ENCODE data around the gene TTC6. TPM values are rescaled to one million over a fixed set of nuclear protein-coding genes. Genes with fewer than 3 reads are reported as not detected.

Gene TTC6
- total RNA-seq, 1 donor from 2014 or later: 0.41 TPM

- FAIRE-seq: no peak
Observed at GRCh38 chr14:37595809-37596621, 586 bp downstream of the TTC6 start.

GRCh38 chr14:37596790-37597472 is 1.5 kb downstream of the TTC6 start:
- FAIRE-seq: no peak
- no peak for DNase-seq (ENCODE audit: low spot score in 2 of 2)

More at GRCh38 chr14:37595809-37596621, 586 bp downstream of the TTC6 start:
- DNase-seq (ENCODE audit: low spot score in 2 of 2): no peak

DNA sequence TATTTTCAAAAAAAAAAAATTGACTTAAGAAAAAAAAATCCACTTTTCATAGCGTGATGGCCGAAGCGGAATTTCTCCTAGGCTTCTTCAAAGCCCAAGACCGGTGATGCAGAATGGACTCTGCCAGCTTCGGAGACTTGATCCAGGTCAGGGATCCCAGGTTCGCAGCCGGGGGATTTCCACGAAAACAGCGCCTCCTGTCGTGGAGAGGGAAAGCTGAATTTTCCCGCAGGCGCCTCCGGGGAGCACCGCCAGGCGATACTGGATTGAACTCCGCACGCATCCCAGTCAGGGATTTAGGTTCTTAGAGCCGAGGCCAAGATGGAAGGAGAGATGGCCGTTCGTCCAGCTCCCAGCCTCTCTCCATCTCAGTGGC is 2.1 kb downstream of the TTC6 start:
- no peak for FAIRE-seq
- DNase-seq (ENCODE audit: low spot score in 2 of 2): no peak

DNA sequence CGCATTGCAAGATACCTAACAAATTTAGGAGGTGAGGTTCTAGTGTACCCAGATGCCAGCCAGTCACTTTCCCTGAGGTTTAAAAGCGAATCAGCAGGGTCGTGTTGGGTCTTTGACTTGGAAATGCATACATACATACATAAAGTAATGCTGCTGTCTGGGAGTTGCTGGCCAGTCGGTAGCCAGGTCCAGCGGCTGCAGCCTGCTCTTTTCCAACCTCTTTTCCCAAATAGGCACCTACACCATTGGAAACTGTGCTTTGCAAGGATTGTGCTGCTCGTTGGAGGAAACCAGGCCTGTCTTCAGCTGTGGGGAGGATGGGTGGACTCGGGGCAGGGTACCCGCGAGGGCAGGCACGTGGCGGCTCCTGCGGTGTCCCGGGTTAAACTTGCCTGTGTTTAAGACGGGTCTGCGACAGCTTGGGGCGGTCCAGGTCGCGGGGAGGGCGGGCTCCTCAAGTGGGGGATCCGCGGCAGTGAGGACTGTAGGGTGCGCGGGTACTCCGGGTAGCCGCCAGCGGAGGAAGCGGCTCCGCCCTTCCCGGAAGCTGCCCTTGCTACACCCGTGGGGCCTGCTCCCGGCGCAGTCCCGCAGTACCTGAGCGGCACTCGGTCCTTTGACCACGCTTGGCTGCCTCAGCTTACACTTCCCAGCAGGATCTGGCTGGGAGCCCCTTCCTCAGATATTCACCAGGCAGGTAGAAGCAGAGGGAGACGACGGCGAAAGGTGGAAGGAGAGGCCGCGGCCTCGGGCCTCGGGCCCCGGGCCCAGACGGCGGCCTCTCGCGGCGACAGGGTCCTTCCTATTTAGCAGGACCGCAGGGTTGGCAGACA is 2.7 kb downstream of the TTC6 start:
- DNase-seq (ENCODE audit: low spot score in 2 of 2) (no peak), FAIRE-seq (no peak)

- DNase-seq (ENCODE audit: low spot score in 2 of 2) (no peak), FAIRE-seq (no peak)
Observed at GRCh38 chr14:37598747-37599506, 3.5 kb downstream of the TTC6 start.

DNA sequence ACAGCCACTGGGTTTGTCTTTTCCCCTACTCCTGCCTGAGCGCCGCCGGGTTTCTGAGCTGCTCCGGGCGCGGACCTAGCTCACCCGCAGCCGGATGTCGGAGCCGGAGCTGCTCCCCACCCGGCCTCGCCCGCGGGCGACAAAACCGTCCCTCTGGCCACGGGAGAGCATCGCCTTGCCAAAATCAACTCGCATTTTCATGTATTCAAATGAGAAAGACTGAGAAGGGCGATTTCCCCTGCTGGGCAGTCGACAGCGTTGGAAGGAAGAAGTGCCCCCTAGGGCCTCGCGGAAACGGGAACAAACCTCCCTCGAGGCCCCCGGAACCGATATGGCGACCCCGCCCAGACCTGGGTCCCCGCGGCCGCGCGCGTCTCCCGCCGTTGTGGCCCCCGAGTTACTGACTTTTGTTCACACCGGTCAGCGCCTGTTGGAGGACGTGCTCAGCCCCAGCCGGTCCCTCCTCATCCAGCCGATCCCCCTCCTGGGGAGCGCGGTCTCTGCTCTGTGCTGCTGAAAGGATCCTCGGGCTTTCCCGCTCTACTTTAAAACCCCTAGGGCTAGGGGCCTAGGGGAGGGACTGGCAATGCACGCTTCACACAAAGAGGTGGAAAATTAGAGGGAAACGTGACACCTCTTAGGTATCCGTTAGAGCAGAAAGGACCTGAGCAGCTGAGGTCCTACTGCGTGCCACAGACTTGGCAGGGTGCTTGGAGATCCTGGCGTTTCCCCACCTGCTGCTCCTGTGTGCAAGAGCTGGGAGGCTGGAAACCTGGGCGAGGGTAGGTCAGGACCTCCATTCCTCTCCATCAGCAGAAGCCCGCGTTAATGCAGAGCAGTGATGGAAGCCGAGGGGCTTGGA is 4.3 kb downstream of the TTC6 start:
- no peak for DNase-seq (ENCODE audit: low spot score in 2 of 2)
- no peak for FAIRE-seq

- FAIRE-seq: no peak
Observed at GRCh38 chr14:37600880-37601741, 5.7 kb downstream of the TTC6 start.

DNA sequence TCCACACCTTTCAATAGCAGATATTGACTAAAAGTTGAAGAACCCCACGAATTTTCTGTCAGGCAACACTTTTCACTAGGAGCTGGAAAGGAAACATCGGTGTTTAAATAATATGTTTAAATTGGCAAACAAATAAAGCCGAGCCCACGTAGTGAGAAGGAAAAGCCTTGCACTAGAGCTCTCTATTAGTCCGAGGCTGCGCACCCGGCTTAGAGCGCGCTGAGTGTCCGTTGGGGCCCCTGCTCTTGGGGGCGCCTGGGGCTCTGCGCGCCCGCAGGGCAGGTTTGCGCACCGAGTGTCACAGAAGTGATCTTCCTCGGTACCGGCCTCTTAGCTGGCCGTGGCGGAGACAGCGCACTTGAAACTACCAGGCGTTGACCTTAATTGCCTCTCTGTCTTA is 6.4 kb downstream of the TTC6 start:
- no peak for DNase-seq (ENCODE audit: low spot score in 2 of 2)
- no peak for FAIRE-seq

More at GRCh38 chr14:37600880-37601741, 5.7 kb downstream of the TTC6 start:
- no peak for DNase-seq (ENCODE audit: low spot score in 2 of 2)

GRCh38 chr14:37602605-37603453 is 7.4 kb downstream of the TTC6 start:
- no peak for DNase-seq (ENCODE audit: low spot score in 2 of 2)
- FAIRE-seq: no peak

DNA sequence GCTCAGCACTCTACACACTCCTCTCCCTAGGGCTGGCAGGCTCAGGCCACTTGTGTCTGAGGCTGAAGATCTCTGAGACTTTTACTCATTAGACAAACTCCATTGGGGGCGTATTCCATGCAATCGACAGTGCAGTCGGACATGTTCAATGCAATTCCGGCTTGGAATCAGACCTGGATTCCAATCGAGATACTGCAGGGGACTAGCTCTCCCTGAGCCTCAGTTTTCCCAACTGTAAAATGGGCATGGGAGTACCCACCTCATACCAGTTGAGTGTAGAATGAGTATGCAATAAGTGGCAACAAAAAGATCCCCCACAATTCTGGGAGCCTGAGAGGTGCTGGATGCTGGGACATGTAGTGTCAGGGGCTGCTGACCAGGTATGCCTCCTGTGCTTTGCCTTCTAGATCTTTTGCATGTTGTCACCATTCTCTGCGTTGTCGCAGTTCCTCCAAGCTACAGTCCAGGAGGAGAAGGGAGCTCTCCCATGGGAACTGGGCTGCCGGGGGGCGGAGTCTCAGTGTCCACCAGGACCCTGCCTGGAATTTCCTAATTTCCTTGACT is 8.3 kb downstream of the TTC6 start:
- no peak for FAIRE-seq
- DNase-seq (ENCODE audit: low spot score in 2 of 2): no peak

DNA sequence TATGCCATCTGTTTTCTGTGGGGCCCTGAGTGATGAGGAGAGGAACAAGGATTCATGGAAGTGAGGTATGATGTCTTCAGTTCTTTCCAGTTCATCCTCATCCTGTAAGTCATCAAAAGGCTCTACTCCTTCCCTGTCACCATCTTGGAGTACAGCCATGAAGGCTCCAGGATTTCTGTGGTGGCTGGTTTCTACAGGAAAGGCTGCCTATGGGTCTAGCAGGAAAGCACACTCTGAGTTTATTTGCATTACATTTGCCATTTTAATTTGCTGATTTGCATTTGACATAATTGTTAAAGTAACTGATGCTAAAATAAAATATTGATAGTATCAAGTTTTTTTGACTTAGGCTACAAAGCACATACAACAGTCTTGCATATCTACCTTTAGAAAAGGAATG is 11.2 kb downstream of the TTC6 start:
- FAIRE-seq (no peak), DNase-seq (ENCODE audit: low spot score in 2 of 2) (no peak)

GRCh38 chr14:37608649-37609048 is 13.2 kb downstream of the TTC6 start:
- DNase-seq (ENCODE audit: low spot score in 2 of 2) (no peak), FAIRE-seq (no peak)

DNA sequence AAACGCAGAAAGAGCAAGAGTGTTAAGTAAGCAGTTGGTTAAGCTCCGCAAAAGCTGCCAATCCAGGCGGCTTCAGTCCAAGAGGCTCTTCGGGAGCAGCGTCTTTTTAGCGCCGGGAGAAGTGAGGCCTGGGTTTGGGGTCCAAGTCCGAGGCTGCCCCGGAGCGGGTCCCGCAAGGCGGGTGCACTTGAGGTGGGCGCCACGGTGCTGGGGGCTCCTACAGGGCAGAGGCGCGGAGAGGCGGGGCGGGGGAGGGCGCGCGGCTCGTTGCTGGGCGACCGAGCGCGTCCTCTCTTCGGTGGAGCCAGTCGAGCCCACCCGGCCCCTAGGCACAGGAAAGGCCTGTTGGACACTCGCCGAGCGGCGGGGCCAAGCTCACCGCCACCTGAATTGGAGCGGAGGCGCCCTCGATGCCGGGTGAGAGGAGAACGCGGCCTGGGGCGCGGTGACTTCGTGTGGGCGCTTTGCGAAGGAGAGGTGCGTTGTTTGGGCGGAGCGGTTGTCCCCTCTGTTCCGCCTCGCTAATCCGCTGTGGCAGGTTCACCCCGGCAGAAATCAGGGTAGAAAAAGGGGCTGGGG is 15.6 kb downstream of the TTC6 start:
- DNase-seq (ENCODE audit: low spot score in 2 of 2): no peak
- no peak for FAIRE-seq

DNA sequence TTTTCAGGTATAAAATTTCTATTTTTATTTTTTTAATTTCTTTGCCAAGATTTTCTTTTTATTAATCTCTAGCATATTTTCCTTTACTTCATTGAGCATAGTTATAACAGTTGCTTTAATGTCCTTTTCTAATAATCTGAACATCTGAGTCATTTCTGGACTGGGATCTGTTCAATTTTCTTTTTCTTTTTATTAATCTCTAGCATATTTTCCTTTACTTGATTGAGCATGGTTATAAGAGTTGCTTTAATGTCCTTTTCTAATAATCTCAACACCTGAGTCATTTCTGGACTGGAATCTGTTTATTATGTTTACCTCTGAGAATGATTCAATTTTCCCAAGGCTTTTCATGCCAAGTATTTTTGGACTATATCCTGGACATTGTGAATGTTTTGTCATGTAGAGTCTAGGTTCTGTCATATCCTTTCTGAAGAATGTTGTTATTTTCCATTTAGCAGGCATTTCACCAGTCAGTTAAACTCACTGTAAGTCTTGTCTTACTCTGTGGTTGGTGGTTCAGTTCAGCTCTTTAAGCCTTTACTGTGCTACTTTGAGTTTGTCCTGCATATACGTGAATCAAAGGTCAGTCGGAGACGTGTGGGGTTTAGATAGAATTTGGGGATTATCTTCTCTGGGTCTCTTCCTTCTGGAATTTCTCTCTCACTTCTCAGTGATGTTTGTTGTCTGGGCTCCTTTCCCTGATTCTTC is 20.3 kb downstream of the TTC6 start:
- FAIRE-seq (no peak), DNase-seq (ENCODE audit: low spot score in 2 of 2) (peak in 1 of 2 donors; percentile 2)

GRCh38 chr14:37616853-37617252 is 21.4 kb downstream of the TTC6 start:
- no peak for FAIRE-seq
- DNase-seq (ENCODE audit: low spot score in 2 of 2): no peak

GRCh38 chr14:37617864-37618365 is 22.5 kb downstream of the TTC6 start:
- no peak for FAIRE-seq
- DNase-seq (ENCODE audit: low spot score in 2 of 2): peak in 1 of 2 donors; percentile 8

Data from frontal cortex (tissue), 4 donors.